NCI-H2081 (cell line): Measurements from ENCODE around the gene ABCA13.

ENCODE experiments used
- DNase-seq, 2 experiments: peaks; one replicate each; lab custom pipeline; 2025; lab: John Stamatoyannopoulos, UW

ABCA13 gene

DNA sequence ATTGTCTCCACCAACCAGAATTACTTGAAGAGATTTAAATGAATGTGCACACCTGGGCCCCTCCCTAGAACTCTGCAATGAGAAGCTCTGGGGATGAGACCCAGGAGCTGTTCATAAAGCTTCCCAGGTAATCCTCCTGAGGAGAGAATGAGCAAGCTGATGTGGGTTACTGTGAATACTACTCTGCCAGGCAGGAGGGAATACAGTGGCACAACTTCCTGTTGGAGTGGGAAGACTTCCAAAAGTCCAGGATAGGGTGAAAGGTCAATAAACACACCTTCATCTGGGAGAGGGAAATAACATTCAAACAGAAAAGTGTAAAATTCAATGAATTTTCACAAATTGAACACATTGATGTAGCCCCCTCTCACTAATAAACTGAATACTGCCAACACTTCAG lies 351.4 kb downstream of the ABCA13 start:
- DNase-seq, result no peak

DNA sequence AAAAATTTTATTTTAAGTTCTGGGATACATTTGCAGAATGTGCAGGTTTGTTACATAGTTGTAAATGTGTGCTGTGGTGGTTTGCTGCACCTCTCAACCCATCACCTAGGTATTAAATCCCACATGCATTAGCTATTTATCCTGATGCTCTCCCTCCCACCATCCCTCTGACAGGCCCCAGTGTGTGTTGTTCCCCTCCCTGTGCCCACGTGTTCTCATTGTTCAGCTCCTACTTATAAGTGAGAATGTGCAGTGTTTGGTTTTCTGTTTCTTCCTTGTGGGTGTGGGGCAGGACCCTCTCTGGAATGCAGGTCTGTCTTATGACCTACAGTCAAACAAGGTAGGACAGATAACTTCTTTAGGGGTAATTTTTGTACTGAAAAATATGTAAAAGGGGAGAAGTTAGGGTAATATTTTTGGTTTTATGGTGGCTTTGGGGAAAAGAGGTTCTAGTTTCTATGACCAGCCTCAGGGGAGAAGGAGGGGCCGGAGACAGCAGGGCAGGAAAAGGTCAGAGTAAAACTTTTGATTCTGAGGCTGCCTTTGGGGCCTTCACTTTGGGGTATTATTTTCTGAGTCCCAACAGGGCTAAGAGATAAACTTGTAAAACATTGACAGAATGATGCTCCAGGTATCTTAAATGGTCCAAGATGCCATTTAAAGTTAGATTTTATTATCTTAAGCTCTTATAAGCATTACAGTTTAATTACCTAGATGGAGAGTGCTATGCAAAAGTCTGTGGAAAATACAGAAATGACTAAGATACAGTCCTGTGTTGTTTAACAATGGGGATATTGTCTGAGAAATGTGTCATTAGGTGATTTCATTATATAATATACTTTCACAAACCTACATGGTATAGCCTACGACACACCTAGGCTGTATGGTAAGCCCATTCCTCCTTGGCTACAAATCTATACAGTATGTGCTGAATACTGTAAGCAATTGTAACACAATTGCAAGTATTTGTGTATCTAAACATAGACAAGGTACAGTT lies 354.8 kb downstream of the ABCA13 start:
- no peak for DNase-seq

DNA sequence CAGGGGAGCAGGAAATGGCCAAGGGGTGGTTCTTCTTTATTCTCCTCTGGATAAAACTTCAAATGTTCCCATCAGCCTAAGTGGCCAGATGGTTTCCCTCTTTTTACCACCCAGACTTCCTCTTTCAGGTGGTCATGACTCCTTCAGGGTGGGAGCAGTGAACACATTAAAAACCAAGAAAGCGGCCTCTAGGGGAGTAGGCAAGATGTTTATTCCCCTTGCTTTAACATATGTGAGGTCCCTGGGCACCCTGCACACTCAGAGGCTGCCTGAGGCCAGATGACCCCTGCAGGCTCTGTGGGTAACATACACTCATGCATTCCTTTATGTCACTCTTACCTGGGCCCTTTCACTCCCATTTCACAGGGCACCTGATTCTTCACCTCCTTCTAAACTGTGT lies 357.4 kb downstream of the ABCA13 start:
- no peak for DNase-seq

DNA sequence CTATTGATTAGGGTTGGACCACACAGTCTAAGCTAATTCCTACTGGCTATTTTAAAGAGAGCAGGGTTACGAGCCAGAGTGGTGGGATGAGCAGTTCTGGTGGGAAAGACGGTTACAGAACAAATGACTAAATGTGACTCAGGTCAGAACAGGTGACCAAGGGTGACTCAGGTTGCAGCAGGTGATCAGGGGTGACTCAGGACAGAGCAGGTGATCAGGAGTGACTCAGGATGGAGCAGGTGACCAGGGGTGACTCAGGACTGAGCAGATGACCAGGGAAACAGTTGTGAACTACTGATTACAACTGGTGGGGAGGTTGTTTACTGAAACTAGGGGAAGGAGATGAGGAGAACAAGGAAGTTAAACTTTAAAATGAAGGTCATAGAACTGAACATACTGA lies 366.3 kb downstream of the ABCA13 start:
- no peak for DNase-seq

DNA sequence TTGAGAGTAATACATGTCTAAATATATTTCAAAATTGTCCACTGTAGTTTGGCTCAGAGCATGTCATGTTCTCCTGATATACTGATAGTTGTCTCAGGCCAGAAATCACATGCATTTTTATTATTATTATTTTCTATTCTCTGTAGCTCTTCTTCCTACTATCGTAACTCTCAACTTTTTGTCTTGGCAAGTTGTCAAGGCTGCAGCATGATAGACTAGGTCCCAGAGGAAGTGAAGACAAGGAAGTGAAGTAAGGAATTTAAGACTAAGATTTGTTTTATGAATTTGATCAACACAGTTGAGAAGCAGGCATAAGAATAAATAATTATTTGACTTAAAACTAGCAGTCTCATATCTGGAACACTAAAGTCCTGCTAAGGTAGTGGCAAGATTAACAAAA lies 369.5 kb downstream of the ABCA13 start:
- no peak for DNase-seq

DNA sequence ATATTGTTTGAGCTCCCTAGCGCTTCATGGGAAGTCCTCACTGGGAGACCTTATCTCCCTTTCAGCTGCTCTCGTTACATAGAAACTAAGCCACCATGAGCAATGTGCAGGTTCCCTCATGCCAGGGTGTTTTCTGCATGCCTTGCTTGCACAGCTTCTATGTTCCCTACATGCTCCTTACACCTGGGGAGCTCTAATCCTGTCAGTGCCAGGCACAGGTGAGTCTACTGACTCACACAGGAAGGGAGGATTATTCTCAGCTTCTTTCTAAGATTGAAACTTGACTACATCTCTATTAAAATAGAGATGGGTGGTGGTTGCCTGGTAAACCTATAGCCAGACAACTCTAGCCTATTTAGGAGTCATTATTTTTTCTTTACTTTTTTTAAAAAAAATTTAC lies 377.4 kb downstream of the ABCA13 start:
- no peak for DNase-seq

DNA sequence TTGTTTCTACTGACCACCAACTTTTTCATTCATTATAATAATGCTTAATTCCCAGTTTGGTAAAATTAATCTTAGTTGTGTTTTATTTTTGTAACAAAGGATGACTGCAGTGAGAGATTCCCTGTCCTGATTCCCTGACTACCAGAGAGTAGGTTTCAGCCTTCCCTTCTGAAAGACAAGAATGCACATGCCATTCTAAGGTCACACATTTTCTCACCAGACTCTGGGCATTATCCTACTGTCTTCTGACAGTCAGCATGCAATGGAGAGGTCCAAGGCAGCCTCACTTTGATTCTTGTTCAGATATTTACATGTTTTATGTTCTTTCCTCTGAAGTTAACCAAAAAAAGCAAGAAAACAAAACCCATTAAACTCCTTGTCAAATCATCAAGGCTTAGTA lies 380.4 kb downstream of the ABCA13 start:
- no peak for DNase-seq

DNA sequence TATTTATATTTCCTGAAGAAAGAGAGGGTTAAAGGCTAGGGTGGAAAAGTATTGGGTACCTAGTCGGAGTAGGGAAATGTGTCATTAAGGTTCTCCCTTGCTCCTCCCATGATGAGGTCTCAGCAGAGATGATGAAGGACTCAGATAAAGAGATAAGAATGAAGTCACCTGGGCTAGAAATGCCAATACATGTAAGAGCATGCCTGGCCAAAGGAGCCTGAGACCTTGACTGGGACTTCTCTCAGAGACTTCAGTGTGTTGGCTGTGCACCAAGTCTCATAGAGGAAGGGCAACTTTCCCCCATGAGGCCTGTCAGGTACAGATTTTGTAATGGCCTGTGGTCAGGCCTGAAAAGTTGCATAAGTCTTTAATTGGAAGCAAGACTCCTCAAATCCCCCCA lies 392.1 kb downstream of the ABCA13 start:
- no peak for DNase-seq

DNA sequence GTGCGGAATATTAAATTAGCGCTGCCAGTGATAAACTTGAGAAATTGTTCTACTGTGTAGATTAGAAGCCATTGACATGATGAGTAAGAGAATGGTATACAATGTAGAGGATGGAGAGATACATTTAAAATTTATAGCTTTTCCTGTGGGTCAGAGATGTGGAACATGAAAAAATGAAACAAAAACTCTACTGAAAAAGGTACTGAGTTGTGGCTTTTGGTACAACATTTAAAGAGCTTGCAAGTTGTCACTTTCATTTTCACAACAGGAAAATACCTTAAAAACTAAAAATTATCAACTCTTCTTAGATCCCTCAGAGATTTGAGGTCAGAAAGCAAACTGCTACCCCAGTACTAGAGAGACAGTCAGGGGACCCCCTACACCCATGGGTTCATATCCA lies 404.3 kb downstream of the ABCA13 start:
- DNase-seq, result no peak

DNA sequence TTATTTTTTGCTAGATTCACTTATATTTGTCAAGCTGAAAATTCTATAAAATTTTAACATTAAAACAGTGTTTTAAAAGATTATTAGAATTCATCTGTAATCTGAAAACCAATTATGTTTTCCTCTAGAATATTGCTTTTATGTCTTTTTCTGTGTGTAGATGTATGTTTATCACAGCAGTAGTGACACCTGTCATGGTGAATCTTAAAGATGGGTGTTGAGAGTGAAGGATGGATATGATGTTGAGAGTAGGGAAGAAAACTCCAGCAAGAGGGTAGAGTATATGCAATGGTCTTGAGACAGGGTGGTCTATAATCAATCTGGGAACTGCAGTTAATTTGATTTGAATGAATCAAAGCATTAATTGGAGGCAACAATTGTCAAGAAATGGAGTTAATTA lies 416.2 kb downstream of the ABCA13 start:
- DNase-seq, result no peak

DNA sequence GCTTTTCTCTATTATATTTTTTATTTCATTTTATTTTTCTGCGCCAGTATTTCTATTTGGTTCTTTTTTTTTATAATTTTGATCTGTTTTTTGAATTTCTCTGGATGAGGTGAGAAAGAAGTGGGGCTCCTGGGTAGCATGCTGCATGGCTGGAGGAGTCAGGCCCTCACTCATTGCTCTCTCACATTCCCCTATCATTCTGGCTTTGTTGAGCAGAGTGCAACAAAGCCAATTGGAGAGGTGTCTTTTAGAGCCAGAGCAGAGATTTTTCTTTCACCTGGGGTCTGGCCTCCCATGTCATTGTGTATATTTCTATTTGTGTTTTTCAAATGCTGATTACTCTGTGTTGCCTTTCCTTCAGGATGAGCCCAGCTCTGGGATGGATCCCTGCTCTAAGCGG lies 423.1 kb downstream of the ABCA13 start:
- DNase-seq, result no peak

DNA sequence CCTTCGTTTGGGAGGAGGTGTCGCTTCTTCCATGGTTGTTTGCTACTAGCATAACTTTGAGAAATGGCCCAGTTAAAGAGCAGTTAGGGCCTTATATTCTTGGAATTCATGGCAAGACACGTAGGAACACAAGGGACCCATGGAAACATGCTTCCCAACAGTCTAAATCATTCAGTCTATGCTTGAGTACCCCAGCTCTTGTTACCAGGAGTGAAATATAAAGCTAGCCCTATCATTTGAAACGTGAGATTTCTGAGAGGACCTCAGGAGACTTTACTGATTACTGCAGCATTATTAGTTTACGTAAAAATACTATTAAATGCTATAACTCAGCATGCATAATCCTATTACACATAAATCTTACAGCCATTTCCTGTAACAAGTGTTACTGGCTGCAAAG lies 424.5 kb downstream of the ABCA13 start:
- no peak for DNase-seq

DNA sequence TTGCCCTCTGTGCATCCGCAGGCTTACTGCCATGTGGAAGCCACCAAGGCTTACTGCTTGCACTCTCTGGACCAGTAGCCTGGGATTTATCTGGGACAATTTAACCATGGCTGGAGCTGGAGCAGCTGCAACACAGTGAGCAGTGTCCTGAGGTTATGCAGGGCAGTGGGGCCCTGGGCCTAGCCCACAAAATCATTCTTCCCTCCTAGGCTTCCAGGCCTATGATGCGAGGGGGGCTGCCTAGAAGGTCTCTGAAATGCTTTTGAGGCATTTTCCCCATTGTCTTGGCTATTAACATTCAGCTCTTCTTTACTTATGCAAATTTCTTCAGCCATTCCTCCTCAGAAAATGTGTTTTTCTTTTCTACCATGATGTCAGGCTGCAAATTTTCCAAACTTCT lies 439.4 kb downstream of the ABCA13 start:
- no peak for DNase-seq

DNA sequence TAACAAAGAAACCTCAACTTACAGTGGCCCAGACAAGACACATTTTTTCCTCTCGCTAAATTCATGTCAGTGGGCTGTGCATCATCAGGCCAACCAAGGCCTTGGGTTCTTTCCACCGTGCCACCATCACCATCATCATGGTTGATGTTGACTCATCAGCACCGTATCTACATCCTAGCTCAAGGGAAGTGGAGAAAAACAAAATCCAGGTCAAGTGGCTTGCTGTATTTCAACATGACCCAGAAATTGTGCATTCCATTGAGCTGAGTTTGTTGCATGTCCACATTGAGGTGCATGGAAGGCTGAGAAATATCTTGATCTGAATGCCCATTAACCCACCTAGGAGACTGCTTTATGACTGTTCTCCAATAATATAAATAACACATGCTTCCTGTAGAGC lies 440.7 kb downstream of the ABCA13 start:
- DNase-seq, result no peak

DNA sequence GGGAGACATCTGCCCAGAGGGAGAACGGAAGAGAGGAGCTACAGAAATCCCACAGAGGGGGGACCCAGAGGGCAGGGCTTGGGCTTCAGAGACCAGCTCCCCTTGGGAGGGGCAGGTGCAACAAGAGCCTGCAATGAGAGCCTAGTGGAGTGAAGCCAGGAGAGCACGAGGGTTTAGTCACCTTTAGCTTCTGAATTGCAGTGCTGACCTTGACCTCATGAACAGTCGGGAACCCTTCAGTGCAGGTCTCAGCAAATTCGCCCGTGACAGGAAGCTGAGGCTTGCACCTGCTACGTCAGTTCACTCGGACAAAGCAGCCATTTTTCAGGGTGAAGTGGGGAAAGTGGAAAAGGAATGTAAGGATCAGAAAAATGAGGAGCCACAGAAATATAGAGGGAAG lies 446.2 kb downstream of the ABCA13 start:
- no peak for DNase-seq

DNA sequence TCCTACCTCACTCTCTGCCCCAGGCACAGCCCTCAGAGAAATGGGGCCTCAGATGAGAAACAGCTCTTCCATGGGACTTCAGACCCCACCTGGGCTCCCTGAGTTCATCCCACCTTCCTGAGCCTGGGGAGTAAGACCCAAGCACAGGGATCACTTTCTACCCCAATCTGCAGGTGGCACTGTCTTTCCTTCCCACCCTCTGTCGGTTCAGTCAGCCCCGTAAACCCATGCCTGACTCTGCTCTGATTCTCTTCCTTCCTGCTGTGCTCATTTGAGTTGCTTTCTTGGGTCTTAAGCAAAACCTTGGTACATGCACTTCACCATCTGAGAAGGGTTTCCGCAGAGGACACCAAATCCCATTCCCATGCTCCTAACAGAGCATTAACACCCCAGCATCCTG lies 446.7 kb downstream of the ABCA13 start:
- no peak for DNase-seq

DNA sequence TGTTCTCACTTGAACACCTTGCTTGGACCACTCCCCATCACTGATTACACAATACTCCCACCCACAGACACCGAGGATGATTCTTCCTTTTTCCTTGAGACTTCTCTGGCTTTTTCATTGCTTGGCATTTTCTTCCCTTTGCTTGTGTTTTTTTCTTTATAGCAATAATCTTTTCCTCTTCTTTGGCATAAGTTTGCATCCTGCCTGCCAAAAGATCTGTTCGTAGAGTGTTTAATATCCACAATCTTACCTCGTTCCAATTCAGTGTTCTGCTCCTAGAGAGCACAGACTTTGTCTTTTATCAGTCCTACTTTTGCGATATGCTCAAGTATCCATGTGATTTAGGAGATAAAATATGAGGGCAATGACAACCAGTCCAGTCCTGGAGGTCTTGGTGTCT lies 449.8 kb downstream of the ABCA13 start:
- DNase-seq, result no peak

DNA sequence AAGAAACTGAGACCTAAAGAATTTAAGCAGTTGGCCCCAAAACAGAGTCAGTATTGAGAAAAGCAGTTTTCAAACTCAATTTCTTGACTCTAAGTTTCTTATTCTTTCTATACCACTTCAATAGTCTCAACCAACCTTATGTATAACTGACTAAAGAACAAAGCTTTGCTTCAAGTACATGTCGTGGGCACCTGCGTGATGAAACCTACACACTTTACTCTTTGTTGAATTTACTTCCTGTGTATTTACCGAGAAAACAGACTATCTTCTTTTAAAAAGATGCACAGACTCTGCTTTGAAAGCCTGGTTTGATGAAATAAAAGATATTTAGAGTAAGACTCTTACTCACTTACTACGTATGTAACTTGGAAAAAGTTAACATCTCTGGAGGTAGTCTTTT lies 455.9 kb downstream of the ABCA13 start:
- DNase-seq, result no peak

DNA sequence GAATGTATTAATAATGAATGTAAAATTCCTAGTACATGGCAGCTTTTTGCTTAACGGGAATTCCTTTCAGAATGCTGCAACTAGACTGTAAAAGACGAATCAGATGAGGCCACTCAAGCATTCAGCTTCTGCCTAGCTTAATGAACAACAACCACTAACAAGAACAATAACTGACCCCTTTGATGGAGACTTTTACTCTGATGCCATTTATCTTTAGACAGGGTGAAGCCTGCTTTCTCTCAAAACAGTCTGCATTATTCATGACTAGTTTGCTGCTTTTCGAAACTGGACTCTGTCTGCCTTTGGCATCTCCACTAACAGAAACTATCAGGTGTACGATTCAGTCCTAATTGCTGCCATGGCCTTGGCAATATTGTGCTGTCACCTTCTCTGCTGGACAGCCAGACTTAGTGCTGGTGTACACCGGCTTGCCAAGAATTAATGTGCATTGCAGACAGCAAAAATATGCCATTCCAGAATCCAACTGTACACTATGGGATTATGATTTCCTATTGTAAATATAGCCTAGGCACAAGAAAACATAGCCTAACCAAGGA lies 457.6 kb downstream of the ABCA13 start:
- no peak for DNase-seq

DNA sequence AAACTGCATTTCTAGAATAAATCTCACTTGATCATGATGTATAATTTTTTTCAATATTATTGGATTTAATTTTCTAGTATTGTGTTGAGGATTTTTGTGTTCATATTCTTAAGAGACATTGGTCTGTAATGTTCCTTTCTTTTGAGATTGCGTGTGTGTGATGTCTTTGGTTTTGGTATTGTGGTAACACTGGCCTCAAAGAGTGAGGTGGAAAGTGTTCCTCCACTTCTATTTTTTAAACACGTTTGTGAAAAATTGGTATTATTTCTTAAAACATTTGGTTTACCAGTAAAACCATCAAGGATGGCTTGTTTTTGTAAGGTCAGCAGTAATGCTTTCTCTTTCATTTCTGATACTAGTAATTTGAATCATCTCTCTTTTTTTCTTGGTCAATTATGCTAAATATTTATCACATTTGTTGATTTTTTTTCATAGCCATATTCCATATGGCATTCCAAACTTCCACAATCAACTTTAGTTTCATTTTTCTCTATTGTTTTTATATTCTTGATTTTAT lies 462.9 kb downstream of the ABCA13 start:
- DNase-seq, result no peak

DNA sequence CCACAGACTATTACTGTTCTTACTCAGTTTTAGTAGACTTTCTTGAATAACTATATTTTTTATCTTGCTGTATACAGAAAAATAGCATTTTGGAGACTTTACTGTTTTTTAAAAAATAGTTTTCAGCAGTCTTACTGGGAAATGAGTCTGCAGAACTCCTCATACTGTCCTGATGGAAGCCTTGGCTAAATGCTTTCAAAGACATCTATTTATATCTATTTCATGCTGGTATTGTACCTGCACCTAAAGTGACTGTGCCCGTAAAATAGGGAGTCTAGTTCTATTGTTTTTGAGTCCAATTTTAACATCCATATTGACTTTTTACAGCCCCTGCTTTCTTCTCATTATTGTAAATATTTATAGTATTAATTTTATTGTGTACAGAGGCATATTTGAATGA lies 464.5 kb downstream of the ABCA13 start:
- DNase-seq, result no peak

DNA sequence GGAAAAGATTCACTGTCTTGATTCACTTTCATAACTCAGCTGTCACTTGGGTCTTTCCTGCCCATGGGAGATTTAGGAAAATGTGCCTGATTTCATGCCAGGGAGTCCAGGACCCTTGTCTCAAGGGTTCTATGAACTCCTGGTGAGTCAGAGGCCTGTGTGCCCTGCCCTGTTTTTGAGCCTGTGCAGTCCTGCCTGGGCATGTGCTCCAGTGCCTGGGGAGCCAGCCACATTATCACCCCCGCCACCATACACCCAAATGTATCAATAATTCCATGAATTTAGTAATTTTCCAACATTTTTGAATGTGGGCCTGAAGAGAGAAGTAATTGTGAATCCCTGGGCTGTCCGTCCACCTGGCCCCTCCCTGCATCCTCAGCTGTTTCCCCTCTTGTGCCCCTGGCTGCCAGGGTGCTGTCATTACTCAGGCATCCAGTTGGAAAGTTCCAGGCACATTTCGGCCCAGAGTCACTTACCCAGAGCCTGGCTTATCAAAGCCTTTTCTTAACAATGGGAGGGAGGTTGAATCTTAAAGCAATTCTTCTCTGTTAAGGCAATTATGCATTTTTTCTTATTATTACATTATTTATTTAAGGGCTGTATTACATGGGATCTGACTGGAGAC lies 465.2 kb downstream of the ABCA13 start:
- no peak for DNase-seq

DNA sequence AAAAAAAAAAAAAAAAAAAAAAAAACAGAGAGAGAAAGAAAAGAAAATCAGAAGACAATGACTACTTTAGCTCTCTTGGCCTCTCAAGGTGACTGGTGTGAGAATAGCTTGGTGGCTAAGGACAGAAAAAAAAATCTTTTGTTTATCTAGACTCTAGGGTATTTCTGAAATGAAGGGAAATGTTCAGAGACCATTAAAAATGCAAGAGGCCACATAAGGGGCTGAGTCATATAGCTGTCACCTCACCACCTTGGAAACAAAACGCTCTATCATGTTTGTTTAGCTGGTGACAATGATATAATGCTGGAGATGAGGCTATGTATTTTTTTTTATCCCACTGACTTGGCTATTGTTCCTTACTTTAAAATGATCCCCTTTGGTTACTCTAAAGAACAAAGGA lies 466.1 kb downstream of the ABCA13 start:
- peak; percentile 15 to 35 for DNase-seq
